ENCODE results near the gene ANLN.

The ANLN gene

DNA sequence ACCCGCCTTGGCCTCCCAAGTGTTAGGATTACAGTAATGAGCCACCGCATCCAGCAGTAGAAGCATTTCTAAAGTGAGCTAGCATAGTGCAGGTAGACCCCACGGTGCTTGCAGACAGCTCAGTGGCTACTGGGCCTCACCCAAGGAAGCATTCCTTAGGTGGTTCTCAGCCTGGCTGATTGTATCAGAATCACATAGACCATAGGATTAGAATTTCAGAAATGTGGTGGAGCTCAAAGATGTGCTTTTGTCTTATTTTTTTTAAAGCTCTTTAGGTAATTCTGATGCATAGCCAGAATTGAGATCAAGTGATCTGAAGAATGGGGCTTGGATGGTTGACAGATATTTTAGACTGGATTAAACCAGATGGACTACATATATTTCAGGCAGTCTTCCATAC lies 10.9 kb downstream of the ANLN start:
- Histone ChIP-seq H3K4me1 (ENCODE audit: insufficient read depth, low read length) (no peaks in the 10 kb centered on the region), H3K27ac (ENCODE audit: low read depth, low read length) (no peak overlapping the region), H3K36me3 (ENCODE audit: insufficient read depth, low read length) (no peaks in the 10 kb centered on the region), H3K27me3 (ENCODE audit: control insufficient read depth in 1 of 2, insufficient read depth in 2 of 2, low read length in 2 of 2) (peaks cover 0 to 2% of the 10 kb centered on the region in 2 donors), H3K4me3 (ENCODE audit: low read depth in 1 of 2, low read length in 2 of 2) (no peak overlapping the region), H3K9me3 (ENCODE audit: low read length) (no peaks in the 10 kb centered on the region), H3K9ac (ENCODE audit: low read length) (no peak overlapping the region)

DNA sequence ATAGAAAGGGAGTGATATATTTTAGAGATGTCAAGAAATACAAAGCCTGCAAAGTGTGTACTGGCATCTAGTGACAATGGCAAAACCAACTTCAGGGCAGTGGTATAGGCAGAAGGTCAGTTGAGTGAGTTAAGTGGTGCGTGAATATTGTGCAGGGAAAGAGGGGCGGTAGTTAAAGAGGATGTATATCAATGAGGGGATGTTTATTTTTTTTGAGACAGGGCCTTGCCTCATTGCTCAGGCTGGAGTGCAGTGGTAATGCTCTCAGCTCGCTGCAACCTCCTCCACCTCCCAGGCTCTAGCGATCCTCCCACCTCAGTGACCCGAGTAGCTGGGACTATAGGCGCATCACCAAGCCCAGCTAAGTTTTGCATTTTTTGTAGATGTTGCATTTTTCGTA lies 13.8 kb downstream of the ANLN start:
- Histone ChIP-seq H3K9me3 (ENCODE audit: low read length) (no peaks in the 10 kb centered on the region), H3K4me3 (ENCODE audit: low read depth in 1 of 2, low read length in 2 of 2) (no peak overlapping the region), H3K4me1 (ENCODE audit: insufficient read depth, low read length) (no peaks in the 10 kb centered on the region), H3K27me3 (ENCODE audit: control insufficient read depth in 1 of 2, insufficient read depth in 2 of 2, low read length in 2 of 2) (no peaks in the 10 kb centered on the region), H3K9ac (ENCODE audit: low read length) (no peak overlapping the region), H3K36me3 (ENCODE audit: insufficient read depth, low read length) (no peaks in the 10 kb centered on the region), H3K27ac (ENCODE audit: low read depth, low read length) (no peak overlapping the region)

DNA sequence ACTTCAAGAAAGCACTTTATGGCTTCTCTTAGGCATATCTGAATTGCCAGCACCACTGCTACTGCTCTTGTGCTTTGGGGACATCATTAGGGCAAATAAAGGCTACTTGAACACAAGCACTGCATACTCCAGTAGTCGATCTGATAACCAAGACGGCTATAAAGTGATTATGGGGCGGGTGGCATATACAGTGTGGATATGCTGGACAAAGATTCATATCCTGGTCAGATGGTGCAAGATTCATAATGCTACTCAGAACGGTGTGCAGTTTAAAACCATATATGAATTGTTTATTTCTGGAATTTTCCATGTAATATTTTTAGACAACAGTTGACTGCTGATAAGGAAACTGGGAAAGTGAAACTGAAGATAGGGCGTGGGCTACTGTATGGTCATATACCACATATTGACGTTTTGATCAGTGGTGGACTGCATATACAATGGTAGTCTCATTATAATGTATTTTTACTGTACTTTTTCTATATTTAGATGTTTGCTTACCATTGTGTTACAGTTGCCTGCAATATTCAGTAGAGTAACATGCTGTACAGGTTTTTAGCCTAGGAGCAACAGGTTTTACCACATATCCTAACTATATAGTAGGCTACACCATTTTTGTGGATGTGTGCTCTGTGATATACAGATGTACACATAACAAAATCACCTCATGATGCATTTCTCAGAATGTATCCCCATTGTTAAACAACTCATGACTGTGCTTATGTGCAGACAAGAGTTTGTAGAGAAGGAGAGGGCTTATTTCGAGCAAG lies 15.2 kb downstream of the ANLN start:
- no peak overlapping the region for H3K9ac ChIP-seq (ENCODE audit: low read length)
- H3K4me3 ChIP-seq (ENCODE audit: low read depth in 1 of 2, low read length in 2 of 2), result no peak overlapping the region
- H3K36me3 ChIP-seq (ENCODE audit: insufficient read depth, low read length), result no peaks in the 10 kb centered on the region
- H3K4me1 ChIP-seq (ENCODE audit: insufficient read depth, low read length), result no peaks in the 10 kb centered on the region
- no peak overlapping the region for H3K27ac ChIP-seq (ENCODE audit: low read depth, low read length)
- H3K9me3 ChIP-seq (ENCODE audit: low read length), result no peaks in the 10 kb centered on the region
- H3K27me3 ChIP-seq (ENCODE audit: control insufficient read depth in 1 of 2, insufficient read depth in 2 of 2, low read length in 2 of 2), result no peaks in the 10 kb centered on the region

DNA sequence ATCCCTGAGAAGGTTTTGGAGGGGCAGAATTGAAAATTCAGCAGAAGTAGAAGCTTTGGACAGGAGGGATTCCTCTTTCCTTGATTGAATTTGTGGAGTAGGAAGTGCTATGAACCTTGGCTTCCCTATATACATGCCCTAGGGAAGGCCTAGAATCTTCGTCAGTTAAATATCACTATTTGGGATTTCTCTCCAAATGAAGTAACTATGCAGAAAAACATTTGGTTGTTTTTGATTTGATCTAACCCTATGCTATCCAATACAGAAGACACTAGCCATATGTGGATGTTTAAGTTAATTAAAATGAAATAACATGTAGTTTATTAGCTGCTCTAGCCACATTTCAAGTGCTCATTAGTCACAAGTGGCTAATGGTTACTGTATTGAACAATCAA lies 15.7 kb downstream of the ANLN start:
- Histone ChIP-seq H3K27ac (ENCODE audit: low read depth, low read length) (no peak overlapping the region), H3K4me1 (ENCODE audit: insufficient read depth, low read length) (no peaks in the 10 kb centered on the region), H3K4me3 (ENCODE audit: low read depth in 1 of 2, low read length in 2 of 2) (no peak overlapping the region), H3K9me3 (ENCODE audit: low read length) (no peaks in the 10 kb centered on the region), H3K9ac (ENCODE audit: low read length) (no peak overlapping the region), H3K27me3 (ENCODE audit: control insufficient read depth in 1 of 2, insufficient read depth in 2 of 2, low read length in 2 of 2) (no peaks in the 10 kb centered on the region), H3K36me3 (ENCODE audit: insufficient read depth, low read length) (no peaks in the 10 kb centered on the region)

DNA sequence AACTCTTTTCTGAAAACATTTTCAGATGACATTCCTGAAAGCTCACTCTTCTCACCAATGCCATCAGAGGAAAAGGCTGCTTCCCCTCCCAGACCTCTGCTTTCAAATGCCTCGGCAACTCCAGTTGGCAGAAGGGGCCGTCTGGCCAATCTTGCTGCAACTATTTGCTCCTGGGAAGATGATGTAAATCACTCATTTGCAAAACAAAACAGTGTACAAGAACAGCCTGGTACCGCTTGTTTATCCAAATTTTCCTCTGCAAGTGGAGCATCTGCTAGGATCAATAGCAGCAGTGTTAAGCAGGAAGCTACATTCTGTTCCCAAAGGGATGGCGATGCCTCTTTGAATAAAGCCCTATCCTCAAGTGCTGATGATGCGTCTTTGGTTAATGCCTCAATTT lies 16.5 kb downstream of the ANLN start:
- no peak overlapping the region for H3K9ac ChIP-seq (ENCODE audit: low read length)
- H3K27ac ChIP-seq (ENCODE audit: low read depth, low read length), result no peak overlapping the region
- no peaks in the 10 kb centered on the region for H3K36me3 ChIP-seq (ENCODE audit: insufficient read depth, low read length)
- H3K4me3 ChIP-seq (ENCODE audit: low read depth in 1 of 2, low read length in 2 of 2), result no peak overlapping the region
- no peaks in the 10 kb centered on the region for H3K27me3 ChIP-seq (ENCODE audit: control insufficient read depth in 1 of 2, insufficient read depth in 2 of 2, low read length in 2 of 2)
- no peaks in the 10 kb centered on the region for H3K9me3 ChIP-seq (ENCODE audit: low read length)
- no peaks in the 10 kb centered on the region for H3K4me1 ChIP-seq (ENCODE audit: insufficient read depth, low read length)

DNA sequence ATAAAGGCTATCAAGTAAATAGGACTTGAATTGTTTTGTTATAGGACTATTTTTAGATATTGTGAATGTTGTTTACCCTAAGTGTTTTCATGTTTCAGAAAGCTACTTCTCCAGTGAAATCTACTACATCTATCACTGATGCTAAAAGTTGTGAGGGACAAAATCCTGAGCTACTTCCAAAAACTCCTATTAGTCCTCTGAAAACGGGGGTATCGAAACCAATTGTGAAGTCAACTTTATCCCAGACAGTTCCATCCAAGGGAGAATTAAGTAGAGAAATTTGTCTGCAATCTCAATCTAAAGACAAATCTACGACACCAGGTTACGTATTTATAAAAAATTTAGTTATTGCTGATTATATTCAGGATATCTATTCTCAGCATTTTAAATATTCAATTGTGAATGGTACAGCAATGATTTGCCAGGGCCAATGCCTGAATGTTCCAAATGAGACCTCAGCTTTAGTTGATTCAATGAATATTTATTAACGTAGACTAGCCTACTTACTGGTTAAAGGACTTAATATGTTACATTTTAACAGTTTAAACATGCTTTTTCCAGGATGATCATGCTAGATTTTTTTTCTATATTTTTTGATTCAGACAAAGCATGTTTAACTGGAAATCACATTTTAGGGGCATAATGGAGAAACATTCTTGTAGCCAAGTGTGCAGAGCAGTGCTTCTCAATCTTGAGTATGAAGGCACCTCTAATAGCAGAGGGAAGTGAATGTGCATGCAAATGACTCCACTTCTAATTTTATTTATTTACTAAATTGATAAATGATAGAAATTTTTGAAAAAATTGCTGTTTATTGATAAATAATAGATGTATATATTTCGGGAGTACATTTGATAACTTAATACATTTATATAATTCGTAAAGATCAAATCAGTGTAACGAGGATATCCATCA lies 18.2 kb downstream of the ANLN start:
- no peaks in the 10 kb centered on the region for H3K36me3 ChIP-seq (ENCODE audit: insufficient read depth, low read length)
- H3K27ac ChIP-seq (ENCODE audit: low read depth, low read length), result no peak overlapping the region
- no peak overlapping the region for H3K4me3 ChIP-seq (ENCODE audit: low read depth in 1 of 2, low read length in 2 of 2)
- no peak overlapping the region for H3K9ac ChIP-seq (ENCODE audit: low read length)
- H3K4me1 ChIP-seq (ENCODE audit: insufficient read depth, low read length), result no peaks in the 10 kb centered on the region
- H3K27me3 ChIP-seq (ENCODE audit: control insufficient read depth in 1 of 2, insufficient read depth in 2 of 2, low read length in 2 of 2), result no peaks in the 10 kb centered on the region
- no peaks in the 10 kb centered on the region for H3K9me3 ChIP-seq (ENCODE audit: low read length)

DNA sequence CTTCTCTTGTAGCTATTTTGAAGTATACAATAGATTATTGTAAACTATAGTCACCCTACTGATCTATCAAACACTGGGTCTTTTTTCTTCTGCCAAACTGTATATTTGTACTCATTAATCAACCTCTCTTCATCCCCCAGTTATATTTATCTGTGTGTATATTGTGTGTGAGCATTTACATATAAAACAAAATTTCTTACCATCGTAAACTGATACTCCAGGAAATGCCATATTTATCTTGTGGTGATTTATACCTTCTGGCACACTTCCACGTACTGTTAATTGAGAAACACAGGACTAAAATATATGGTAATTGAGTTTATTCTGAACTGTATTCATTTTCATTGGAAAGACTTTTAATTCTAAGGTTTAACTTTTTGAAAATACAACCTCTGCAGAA lies 18.9 kb downstream of the ANLN start:
- Histone ChIP-seq H3K36me3 (ENCODE audit: insufficient read depth, low read length) (no peaks in the 10 kb centered on the region), H3K9ac (ENCODE audit: low read length) (no peak overlapping the region), H3K4me3 (ENCODE audit: low read depth in 1 of 2, low read length in 2 of 2) (no peak overlapping the region), H3K27ac (ENCODE audit: low read depth, low read length) (no peak overlapping the region), H3K4me1 (ENCODE audit: insufficient read depth, low read length) (no peaks in the 10 kb centered on the region), H3K27me3 (ENCODE audit: control insufficient read depth in 1 of 2, insufficient read depth in 2 of 2, low read length in 2 of 2) (no peaks in the 10 kb centered on the region), H3K9me3 (ENCODE audit: low read length) (no peaks in the 10 kb centered on the region)

DNA sequence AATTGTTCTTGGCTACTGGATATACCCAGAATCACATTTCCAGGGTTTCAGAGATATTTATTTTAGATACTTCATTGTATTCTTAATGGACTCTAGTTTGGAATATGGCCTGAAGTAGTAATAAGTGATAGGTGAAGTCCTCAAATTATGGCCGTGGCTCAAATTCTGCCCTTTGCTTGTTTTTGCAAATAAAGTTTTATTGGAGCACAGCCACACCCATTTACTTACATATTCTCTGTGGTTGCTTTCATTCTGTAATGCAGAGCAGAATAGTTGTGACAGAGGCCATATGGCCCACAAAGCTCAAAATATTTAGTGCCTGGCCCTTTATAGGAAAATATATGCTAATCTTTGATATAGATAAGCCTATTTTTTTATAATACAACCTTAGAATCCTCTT lies 19.5 kb downstream of the ANLN start:
- no peak overlapping the region for H3K9ac ChIP-seq (ENCODE audit: low read length)
- H3K36me3 ChIP-seq (ENCODE audit: insufficient read depth, low read length), result no peaks in the 10 kb centered on the region
- H3K27ac ChIP-seq (ENCODE audit: low read depth, low read length), result no peak overlapping the region
- no peaks in the 10 kb centered on the region for H3K27me3 ChIP-seq (ENCODE audit: control insufficient read depth in 1 of 2, insufficient read depth in 2 of 2, low read length in 2 of 2)
- H3K9me3 ChIP-seq (ENCODE audit: low read length), result no peaks in the 10 kb centered on the region
- H3K4me1 ChIP-seq (ENCODE audit: insufficient read depth, low read length), result no peaks in the 10 kb centered on the region
- no peak overlapping the region for H3K4me3 ChIP-seq (ENCODE audit: low read depth in 1 of 2, low read length in 2 of 2)

DNA sequence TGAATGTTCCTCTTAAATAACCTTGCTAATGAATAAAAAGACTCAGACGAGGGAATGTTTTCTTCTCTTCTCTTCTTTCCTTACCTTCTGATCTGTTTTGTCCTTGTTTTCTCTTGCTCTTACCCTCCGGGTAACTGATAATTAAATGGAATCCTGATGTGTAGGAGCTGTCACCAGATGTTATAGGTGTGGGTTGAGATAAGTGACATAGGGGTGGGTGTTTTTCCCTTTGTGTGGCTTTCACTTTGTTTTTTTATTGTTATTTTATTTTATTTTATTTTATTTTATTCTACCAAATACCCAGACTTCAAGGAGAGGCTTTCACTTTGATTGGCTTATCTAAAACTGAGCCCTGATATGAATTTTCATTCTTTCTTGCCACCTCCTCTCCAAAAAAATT lies 25.5 kb downstream of the ANLN start:
- Histone ChIP-seq H3K4me1 (ENCODE audit: insufficient read depth, low read length) (no peaks in the 10 kb centered on the region), H3K9me3 (ENCODE audit: low read length) (no peaks in the 10 kb centered on the region), H3K27ac (ENCODE audit: low read depth, low read length) (no peak overlapping the region), H3K9ac (ENCODE audit: low read length) (no peak overlapping the region), H3K4me3 (ENCODE audit: low read depth in 1 of 2, low read length in 2 of 2) (no peak overlapping the region), H3K36me3 (ENCODE audit: insufficient read depth, low read length) (no peaks in the 10 kb centered on the region), H3K27me3 (ENCODE audit: control insufficient read depth in 1 of 2, insufficient read depth in 2 of 2, low read length in 2 of 2) (no peaks in the 10 kb centered on the region)

DNA sequence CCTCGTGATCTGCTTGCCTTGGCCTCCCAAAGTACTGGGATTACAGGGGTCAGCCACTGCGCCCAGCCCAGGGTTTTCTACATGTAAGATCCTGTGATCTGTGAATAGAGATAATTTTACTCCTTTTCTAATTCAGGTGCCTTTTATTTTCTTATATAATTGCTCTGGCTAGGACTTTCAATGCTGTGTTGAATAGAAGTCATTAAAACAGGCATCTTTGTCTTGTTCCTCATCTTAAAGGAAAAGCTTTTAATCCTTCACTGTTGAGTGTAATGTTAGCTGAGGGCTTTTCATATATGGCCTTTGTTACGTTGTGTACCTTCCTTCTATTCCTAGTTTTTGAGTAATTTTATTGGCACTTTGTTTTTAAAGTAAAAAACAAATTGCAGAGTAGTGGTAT lies 26.6 kb downstream of the ANLN start:
- H3K36me3 ChIP-seq (ENCODE audit: insufficient read depth, low read length), result no peaks in the 10 kb centered on the region
- no peaks in the 10 kb centered on the region for H3K9me3 ChIP-seq (ENCODE audit: low read length)
- H3K4me1 ChIP-seq (ENCODE audit: insufficient read depth, low read length), result no peaks in the 10 kb centered on the region

DNA sequence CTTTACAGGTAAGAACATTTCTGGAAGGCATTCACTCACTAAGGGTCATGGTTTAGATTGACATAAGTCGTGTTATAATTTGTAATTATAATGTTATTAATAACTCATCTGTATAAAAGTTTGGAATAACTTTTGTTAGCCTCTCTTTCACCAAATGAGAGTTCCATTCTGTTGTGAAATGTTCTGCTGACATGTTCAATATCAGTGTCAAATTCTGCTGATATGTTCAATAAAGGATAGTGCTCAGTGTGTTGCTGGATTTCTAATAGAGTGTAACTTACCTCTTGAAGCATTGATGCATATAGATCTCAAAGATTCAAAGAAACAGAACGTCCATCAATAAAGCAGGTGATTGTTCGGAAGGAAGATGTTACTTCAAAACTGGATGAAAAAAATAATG lies 30.6 kb downstream of the ANLN start:
- Histone ChIP-seq H3K27ac (ENCODE audit: low read depth, low read length) (no peak overlapping the region), H3K4me3 (ENCODE audit: low read depth in 1 of 2, low read length in 2 of 2) (no peak overlapping the region), H3K9ac (ENCODE audit: low read length) (no peak overlapping the region), H3K9me3 (ENCODE audit: low read length) (no peaks in the 10 kb centered on the region), H3K36me3 (ENCODE audit: insufficient read depth, low read length) (no peaks in the 10 kb centered on the region), H3K27me3 (ENCODE audit: control insufficient read depth in 1 of 2, insufficient read depth in 2 of 2, low read length in 2 of 2) (no peaks in the 10 kb centered on the region), H3K4me1 (ENCODE audit: insufficient read depth, low read length) (no peaks in the 10 kb centered on the region)

More for the DNA sequence above, 26.6 kb downstream of the ANLN start:
- H3K9ac ChIP-seq (ENCODE audit: low read length), result no peak overlapping the region
- no peaks in the 10 kb centered on the region for H3K27me3 ChIP-seq (ENCODE audit: control insufficient read depth in 1 of 2, insufficient read depth in 2 of 2, low read length in 2 of 2)
- no peak overlapping the region for H3K27ac ChIP-seq (ENCODE audit: low read depth, low read length)
- no peak overlapping the region for H3K4me3 ChIP-seq (ENCODE audit: low read depth in 1 of 2, low read length in 2 of 2)

All from muscle layer of colon (tissue), 2 donors.